HepG2 (cell line): ENCODE data around the gene HMGCLL1.

Experiments used
- CTCF ChIP-seq: sonication (generic); formaldehyde crosslinking; IDR thresholded peaks from 2 replicates; pipeline ENCODE4 v1.5.0; 2020; ENCODE audit warnings: mild to moderate bottlenecking, missing genetic modification reagents, moderate library complexity
- GABPA ChIP-seq, 2 experiments: IDR thresholded peaks; 2 replicates each; pipeline ENCODE4 v1.6.1; 2011 to 2016; ENCODE audit warnings: low read depth in 2 of 2, low read length in 1 of 2, missing biosample characterization in 1 of 2, missing genetic modification characterization in 1 of 2
- JUN ChIP-seq: sonication (generic); formaldehyde crosslinking; IDR thresholded peaks from 2 replicates; pipeline ENCODE4 v1.4.0; 2020; ENCODE audit warnings: mild to moderate bottlenecking, missing genetic modification reagents
- LBX2 ChIP-seq: sonication (generic); formaldehyde crosslinking; IDR thresholded peaks from 2 replicates; pipeline ENCODE4 v1.5.0; 2020; ENCODE audit warnings: missing genetic modification reagents, mild to moderate bottlenecking, borderline replicate concordance
- RBM22 ChIP-seq: fragments of 200-400 bp; formaldehyde crosslinking; optimal IDR thresholded peaks from 2 replicates; pipeline ENCODE3; 2017; ENCODE audit warnings: mild to moderate bottlenecking, low read length, moderate library complexity
- TAF1 ChIP-seq: sonication (generic); formaldehyde crosslinking; IDR thresholded peaks from 2 replicates; pipeline ENCODE4 v1.4.0; 2020; ENCODE audit warnings: missing genetic modification reagents
- U2AF2 ChIP-seq: fragments of 200-400 bp; formaldehyde crosslinking; IDR thresholded peaks from 2 replicates; pipeline ENCODE4 v1.6.1; 2017; ENCODE audit warnings: low read depth, mild to moderate bottlenecking, low read length
- ZNF138 ChIP-seq: sonication (generic); formaldehyde crosslinking; IDR thresholded peaks from 2 replicates; pipeline ENCODE4 v1.5.0; 2020; ENCODE audit warnings: mild to moderate bottlenecking, low read depth, missing genetic modification reagents
- ZNF274 ChIP-seq: sonication (generic); formaldehyde crosslinking; IDR thresholded peaks from 2 replicates; pipeline ENCODE4 v1.5.1; 2020; ENCODE audit warnings: mild to moderate bottlenecking, missing genetic modification reagents

GRCh38 chr6:55423933-55424332 is 155.1 kb downstream of the HMGCLL1 start:
- TF ChIP-seq JUN (CRISPR knock-in tag): no peak
- no peak for TF ChIP-seq U2AF2
- no peak for TF ChIP-seq CTCF
- no peak for TF ChIP-seq TAF1 (CRISPR knock-in tag)
- TF ChIP-seq GABPA (IDR thresholded peaks at IDR 0.05; ENCODE audit: low read depth, low read length): no peak
- no peak for TF ChIP-seq GABPA (CRISPR knock-in tag; IDR thresholded peaks at IDR 0.05; ENCODE audit: low read depth)
- no peak for TF ChIP-seq RBM22
- no peak for TF ChIP-seq ZNF138 (CRISPR knock-in tag)
- no peak for TF ChIP-seq LBX2 (CRISPR knock-in tag)
- TF ChIP-seq ZNF274: no peak
